NCI-H2107 (cell line): Measurements from ENCODE around the gene MYLK.

Experiments
- DNase-seq: peaks from one replicate; lab custom pipeline; 2025; lab: John Stamatoyannopoulos, UW

Gene MYLK

DNA sequence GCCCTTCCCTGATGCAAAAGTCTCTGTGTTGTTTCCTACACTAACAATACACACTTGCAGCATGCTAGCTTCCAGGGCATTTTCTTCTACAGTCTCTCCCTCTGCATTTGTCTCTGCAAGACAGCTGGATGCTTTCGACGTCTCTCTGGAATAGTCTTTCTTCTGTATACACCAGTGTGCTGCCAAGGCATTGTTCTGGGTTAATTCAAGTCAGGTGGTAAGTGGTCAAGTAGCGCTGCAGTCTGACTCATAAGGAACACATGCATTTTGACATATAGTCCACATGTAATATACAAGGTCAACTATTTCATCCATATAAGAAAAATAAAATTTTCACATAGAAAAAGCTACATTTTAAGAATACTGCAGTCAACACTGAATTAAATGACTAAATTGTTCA, 92.7 kb downstream of the MYLK start:
- no peak for DNase-seq

DNA sequence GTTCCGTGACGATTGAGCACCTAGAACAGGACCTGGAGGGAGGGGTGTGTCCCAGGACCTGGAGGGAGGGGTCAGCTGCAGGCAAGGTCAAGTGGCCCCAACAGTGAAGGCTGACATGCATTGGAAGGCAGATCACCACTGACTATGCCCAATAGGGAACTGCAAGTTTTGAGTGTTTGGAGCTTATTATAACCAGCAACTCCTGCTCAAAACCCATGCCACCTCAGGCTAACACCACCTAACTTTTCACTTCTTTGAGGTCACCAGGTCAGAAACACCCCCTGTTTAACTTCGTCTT, 93.1 kb downstream of the MYLK start:
- no peak for DNase-seq

DNA sequence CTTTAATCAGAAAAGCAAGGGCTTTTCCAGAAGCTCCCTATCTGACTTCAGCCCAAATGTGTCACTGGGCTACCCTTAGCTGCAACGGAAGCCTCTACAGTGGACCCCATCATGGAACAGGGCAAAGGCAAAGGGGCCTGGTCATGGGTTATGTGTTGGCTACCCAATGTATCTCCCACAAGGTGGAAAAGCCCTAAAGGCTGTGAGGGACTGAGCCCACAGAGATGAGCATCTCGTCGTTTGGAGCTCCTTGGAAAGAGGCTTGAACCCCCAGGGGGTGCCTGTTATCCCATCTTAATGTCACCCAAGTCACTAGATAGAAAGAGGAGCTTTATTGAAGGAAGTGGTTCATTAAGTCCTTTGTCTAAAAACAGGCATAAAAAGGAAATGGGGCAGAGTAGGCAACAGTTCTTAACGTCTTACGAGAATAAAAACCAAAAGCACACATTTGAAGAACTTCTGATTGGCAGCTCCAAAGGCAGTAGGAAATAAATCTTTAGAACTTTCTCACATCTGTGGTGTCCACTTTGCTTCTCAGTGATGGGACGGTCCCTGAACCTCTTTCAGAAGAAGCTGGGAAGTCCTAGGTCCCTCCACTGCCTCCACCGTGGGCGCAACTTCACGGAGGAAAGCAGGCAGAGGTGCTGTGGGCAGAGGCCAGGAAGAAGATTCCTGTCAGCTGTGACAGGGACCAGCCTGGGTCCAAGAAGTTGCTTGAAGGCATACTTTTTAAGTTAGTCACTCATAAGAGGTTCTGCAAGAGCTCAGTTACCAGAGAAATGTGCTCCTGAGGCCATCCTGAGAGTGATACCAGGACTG, 93.7 kb downstream of the MYLK start:
- DNase-seq = no peak

DNA sequence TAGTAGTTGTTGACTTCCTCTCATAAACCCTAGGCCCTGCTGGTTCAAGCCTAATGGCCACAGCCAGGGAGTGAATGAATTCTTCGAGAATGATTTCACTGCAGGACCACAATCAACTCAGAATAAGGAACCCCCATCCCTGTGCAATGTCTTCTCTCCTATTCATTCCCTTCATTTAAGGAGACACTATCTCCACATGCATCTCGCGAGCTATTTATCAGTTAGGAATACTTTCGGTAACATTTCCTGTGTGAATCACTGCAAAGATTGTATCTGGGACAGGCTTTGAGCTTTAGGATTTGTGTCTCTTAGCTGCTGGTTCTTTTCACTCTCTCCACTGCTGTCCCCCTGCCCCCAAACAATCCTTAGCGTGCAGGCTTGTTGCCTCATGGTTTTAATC, 94.4 kb downstream of the MYLK start:
- no peak for DNase-seq

DNA sequence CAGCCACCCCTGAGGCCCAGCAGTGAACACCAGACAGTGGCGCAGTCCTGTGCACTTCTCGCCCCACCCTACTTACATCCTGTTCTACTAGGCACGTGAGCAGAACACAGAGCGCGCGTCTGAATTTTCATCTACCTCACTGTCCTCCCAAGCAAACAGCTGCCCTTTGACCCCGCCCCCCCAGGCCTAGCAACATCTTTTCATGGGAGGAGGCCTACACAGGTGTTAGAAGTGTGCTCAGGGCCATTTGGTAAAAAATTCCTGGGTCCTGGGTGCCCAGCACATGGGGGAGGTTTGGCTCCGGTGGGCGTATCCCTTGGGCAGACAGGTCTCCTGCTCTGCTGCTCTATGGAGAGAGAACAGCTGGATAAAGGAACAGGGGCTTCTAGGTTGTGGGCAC, 95.0 kb downstream of the MYLK start:
- no peak for DNase-seq

DNA sequence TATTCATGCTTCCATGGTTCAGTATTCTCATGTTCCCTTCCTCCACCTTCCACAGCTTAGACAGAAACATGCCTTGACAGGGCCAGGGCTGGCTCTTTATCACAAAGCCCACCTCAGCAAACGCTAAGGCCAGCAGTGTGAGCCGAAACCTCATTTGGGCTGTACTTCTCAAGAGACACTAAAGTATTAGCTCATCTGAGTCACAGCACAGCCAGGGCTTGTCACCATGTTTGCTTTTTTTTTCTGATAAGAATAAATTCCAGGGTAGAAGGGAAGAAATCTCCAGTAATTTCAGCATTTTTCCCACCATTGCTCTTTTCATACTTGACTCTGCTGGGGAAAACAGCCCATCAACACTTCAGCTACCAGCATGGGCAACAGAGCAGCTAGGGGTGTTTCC, 95.4 kb downstream of the MYLK start:
- DNase-seq = no peak

DNA sequence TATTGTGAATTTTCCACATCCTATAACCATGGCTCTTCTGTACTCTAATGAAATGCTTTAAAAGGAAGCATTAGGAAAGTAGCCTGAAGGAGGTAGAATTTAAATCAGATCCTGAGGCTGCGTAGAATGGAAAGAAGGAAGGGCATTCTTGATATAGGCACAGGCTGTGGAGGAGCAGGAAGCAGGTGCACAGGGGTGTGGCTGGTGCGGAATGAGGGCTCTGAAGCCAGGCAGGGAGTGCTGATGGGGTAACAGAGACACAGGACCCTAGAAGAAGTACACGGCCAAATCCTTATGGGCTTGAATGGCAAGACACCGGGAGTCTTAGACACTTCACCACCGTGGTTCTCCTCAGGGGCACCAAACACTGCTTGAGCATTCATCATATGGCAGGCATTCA, 97.0 kb downstream of the MYLK start:
- no peak for DNase-seq

DNA sequence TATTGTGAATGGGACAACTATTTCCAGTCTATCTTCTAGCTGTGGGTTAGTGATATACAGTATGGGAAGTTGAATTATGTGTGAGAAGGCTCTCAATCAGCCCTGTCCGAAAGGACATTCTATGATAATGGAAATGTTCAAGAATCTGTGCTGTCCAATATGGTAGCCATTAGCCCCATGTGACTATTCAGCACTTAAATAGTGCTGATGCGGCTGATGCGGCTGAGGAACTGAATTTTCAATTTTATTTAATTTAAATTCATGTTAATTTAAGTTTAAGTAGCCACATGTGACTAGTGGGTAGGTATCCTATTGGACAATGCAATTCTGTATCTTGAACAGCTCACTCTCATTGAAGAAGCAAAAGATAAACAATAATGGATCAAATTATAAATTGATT, 98.5 kb downstream of the MYLK start:
- DNase-seq = no peak

DNA sequence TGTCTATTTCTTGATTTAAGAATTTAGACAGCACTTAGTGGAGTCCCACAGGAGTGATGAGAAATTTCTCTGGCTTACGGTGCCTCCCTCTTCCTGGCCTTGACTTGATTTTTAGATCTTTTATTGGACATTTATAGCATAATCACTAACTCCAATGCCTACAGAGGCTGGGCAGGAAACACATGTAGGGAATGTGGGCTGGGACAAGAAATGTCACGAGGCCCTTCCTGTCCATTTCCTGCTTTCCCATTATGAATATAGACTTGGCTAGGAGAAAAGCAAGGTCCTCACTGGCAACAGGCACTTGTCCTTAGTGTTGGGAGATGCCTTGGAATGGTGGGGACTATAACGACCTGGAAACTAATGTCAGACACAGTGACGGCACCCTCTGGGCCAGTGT, 100.3 kb downstream of the MYLK start:
- DNase-seq = no peak

DNA sequence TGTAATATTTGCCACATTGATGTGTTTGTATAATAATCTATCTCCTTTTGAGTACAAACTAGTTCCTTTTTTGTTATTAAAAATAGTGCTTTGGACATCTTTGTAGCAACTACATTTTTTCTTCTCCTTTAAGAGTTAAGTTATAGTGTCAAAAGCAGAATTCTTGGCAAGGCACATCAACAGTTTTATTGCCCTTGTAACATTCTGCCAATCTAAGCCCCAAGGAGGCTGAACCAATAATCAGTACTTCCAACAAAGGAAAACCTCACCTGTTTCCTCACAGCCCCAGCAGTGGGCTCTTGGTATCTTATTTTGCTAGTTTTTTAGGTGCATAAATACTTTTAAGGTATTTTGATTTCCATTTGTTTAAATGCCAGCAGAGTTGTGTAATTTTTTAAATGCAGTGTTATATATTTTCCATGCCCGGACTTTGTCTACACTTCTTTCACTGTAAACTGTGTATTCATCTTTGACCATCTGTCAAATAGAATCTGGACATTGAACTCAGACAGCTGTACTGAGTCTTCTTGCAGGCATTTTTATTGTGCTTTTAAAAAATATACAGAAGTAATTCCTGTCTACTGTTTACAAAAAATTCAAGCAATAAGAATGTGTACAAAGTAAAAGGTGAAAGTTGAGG, 101.0 kb downstream of the MYLK start:
- no peak for DNase-seq

DNA sequence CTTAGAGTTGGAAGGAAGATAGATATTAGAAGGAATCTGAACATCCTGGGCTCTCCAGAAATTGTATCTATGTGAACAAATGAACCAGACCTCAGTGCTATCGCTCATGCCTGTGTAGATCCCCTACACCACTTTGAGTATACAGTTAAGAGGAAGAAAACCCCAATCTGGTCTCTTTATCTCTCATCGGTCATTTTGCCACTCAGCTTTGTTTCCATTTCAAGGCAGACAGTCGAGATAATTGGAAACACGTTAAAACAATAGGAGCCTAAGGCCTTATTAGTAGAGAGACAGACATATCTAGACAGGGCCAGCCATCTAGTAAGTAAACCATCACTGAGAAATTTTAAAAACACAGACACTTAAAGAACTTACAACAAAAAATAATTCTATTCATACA, 101.6 kb downstream of the MYLK start:
- DNase-seq = no peak

DNA sequence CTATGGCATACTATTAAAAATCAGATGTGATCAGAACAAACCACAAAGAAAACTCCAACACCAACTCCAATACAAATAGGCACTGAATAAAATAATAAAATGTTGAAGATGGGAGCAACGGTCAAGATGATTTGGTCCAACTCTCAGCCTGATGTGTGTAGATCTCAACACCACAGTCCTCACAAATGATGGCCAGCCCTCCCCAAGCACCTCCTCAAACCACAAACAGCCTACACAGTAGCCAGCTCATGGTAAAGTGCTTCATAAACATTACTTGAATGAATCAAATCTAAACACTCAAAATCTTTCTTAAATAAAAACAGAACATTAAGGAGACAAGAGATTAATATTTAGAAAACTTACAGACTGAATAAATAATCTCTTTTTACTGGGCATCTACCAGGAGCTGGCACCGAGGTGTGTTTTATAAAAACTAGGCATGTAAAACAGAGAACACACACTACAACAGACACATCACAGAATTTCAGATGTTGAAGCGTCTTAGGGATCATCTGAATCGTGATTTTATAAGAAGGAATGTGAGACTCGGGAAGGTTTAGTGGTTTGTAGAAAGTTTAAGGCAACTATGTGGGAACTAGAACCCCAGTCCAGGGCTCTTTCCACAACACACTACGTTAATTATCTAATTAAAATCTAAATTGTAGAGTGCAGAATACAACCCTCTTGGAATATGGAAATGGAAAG, 102.4 kb downstream of the MYLK start:
- DNase-seq = no peak

DNA sequence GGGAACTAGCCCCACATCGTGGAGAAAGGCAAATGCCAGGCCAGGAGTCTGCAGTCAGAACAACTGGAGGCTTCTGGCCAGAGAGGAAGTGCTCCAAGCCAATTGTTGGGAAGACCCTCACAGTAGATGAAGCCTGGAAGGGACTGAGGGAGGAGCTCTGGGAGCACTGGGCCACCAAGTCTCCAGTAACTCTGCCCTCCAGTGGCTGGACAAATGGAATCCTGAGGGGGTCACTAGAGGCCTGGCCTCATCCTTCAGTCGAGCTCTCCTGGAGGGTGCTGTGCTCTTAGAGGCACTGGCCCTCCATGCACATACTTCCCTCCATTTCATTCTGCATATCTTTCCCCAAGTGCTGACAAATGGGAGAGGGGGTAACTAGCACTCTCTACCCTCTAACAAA, 103.0 kb downstream of the MYLK start:
- no peak for DNase-seq

DNA sequence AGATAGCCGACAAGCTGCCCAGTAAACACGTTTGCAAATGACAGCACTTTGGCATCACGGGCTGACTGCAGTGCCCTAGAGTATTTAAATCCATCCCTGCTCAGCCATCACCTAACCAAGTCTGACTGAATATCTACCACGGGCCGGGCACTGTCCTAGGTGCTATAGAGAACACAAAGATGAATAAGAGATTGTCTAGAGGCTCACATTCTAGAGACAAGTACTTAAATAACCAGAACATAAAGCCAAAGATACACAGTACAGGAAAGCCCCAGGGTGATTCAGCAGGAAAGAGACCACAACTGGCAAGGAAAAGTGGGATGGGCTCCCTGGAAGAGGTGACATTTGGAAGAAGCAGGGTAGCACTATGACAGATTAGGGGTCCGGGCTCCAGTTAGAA, 103.5 kb downstream of the MYLK start:
- DNase-seq = no peak

DNA sequence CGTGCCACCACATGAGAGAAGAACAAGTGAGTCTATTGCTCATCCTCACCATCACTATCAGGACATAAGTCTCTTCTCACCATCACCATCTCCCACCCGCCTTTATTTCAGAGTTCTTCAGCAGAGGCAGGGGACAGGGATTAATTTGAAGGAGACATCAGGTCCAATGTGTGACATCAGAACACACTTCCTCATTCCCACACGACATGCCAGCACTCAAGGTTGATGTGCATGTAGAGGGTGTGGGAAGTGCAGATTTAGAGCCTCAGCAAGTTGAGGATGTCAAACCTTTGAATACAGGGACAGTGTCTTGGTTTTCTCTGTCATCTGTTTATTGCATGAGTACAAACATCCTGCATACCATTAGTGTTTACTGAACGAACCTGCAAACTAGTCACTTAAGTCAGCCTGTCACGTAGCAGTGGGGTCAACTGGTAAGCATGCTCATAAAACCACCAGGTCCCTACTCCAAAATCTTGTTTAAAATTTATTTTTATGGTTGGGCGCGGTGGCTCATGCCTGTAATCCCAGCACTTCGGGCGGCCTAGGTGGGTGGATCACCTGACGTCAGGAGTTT, 104.4 kb downstream of the MYLK start:
- DNase-seq = no peak

DNA sequence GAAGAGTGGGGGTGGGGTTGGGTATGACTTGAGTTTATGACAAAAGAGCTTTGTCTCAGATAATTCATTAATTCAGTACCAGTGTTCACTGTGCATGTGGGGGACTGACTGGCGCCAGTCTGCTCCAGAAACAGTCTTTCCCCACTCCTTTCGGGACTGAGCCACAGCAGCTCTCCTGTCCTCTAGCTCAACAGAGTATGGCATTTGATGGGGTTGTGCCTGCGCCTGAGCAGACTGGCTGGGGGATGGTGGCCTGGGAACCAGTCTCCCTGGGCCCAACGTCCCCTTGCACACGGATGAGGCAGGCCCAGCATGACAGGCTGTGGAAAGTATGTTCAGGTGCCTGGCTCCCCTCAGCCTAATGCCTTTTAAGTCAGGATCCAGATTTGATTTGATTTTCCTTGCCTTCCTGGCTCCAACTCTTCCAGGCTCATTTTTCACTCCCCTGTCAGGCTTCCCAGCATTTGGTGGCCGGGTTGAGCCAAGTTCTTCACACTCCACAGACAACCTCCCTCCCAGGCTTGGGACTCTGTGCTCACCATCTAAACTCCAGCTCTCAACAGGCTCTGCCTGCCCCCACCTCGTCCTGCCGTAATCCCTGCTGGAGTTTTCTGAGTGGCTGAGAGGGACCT, 105.0 kb downstream of the MYLK start:
- no peak for DNase-seq

DNA sequence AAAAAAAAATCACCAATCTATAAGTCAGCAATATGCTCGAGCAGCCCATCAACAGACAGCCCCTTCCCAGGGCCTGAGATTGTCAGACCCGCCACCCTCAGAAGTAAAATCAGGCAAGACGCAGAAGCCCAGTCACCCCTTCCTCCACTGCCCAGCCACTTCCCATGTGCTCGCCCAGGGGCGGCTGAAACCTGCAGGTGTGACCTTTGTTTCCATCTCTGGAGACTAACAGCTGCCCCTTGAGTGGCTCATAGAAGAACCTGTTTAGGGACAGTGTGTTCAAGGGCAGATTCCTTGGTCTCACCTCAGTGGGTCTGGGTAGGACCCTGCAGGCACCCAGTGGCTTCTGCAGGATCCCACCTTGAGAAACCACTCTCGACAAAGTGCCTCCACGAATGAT, 105.6 kb downstream of the MYLK start:
- DNase-seq = no peak

DNA sequence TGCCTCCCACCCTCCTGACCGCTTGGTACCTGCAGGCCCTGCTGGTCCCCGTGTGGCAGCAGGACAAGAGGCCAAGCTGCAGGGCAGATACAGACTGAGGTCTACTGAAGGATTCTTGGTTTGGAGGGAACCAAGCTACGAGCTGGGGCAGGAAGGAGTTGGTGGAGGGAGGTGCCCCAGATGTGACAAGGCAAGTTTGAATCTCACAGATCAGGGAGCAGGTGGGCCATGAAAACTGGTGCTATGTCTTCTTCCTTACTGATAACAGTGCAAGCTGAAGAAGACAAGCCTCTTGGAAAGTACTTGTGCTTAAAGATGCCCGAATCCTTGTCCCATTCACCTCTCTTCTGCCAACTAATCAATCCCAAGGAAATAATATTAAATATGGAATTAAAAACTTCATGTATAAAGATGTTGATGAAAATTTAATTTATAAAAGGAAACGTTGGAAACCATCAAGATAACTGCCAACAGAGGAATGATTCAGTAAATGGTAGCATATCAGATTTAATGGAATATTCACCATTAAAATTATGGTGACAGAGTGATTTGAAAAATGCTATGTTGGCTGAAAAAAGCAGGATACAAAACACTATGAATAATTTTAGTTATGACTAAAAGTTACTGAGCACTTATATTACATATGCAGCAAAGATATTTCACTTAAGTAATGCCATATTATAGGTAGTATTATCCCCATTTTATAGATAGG, 107.9 kb downstream of the MYLK start:
- no peak for DNase-seq

DNA sequence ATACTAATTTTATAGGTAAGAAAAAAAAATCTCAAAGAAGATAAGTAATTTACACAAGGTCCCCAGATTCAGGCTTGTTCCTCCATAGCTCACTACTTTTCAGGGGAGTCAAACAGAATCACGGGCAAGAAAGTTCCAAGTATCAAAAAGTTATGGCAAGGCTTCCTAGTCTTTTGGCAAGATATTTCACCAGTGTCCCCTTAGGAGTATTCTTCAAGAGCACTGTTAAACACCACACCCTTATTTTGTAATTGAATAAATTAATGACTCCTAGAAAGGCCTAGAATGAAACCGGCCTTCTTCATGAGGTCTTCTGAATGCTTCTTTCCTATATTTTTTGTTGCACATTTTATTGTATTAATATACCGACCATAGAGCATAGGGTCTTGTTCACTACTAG, 109.7 kb downstream of the MYLK start:
- no peak for DNase-seq

DNA sequence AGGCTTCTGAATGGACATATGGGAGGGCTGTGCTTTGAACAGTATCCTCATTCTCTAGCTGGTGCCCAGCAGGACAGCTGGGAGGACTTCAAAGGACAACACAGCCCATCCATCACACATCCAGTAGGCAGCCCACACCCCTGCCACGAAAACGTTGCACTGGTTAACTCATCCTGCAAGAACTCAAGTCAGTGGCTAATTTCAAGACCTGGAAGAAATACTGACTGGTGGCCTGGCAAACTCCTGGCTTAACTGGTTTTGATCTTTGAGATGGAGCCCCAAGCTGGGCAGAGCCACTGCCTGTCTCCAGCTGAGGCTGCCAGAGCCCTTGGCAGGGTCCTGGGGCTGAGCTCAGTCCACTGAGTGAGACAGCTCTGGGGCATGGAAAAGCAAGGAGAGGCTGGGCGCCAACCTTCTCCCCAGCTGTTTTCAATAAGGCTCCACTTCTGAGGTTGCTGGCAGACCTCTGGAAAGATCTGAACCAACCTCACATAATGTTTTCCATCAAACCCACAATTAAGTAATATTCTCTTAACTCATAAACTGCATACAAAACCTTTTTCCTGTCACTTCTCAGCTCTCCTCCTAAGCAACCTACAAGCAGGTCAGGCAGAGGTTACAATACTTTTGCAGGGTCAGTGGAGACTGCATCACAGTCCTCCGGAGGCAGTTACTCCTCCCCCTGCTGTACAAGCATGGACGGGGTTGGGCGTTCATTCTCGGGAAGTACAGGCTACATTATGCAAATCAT, 110.3 kb downstream of the MYLK start:
- DNase-seq = no peak

DNA sequence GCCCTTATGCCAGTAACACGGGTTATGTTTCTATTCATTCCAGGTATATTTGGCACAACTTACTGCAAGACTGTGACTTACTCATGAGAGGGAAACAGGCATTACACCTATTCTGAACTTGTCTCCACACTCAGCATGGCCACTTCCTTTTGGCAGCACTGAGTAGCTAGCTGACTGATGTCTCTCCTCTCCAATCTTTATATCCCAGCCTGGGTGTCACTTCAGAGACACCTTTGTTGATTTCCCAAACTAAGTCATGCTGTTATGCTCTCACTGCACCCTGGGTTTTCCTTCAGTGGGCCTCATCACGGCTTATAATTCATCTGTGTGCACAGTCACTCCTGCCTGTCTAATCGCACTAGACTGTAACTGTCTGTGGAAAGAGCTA, 114.8 kb downstream of the MYLK start:
- DNase-seq = no peak
